Measurements from ENCODE around the gene SLC22A14. TPM values are rescaled to one million over a fixed set of nuclear protein-coding genes. Genes with fewer than 3 reads are reported as not detected.

SLC22A14 gene
- total RNA-seq, 1 donor from 2014 or later: not detected

- H3K9me3 Mint-ChIP-seq: no peaks in the 10 kb centered on the region
- DNase-seq (ENCODE audit: extremely low spot score, unreplicated experiment): no peak
- H3K4me1 Mint-ChIP-seq (ENCODE audit: unreplicated experiment): peaks cover 5% of the 10 kb centered on the region
- peaks cover 12% of the 10 kb centered on the region for H3K27me3 Mint-ChIP-seq
- no peaks in the 10 kb centered on the region for H3K36me3 Mint-ChIP-seq
- H3K27ac Mint-ChIP-seq: no peak overlapping the region
- TF ChIP-seq CTCF (conservative IDR thresholded peaks at IDR 0.05): no peak
- no peak overlapping the region for H3K4me3 Mint-ChIP-seq
Measured at GRCh38 chr3:38314112-38314763, 32.1 kb downstream of the SLC22A14 start.

- TF ChIP-seq CTCF (conservative IDR thresholded peaks at IDR 0.05): no peak
- Mint-ChIP-seq H3K4me3 (no peak overlapping the region), H3K4me1 (ENCODE audit: unreplicated experiment) (peaks cover 5% of the 10 kb centered on the region), H3K36me3 (no peaks in the 10 kb centered on the region), H3K27me3 (peaks cover 7% of the 10 kb centered on the region), H3K9me3 (no peaks in the 10 kb centered on the region), H3K27ac (no peak overlapping the region)
- DNase-seq (ENCODE audit: extremely low spot score, unreplicated experiment): no peak
Measured at GRCh38 chr3:38314764-38315487, 32.8 kb downstream of the SLC22A14 start.

- Mint-ChIP-seq H3K9me3 (no peaks in the 10 kb centered on the region), H3K27me3 (peaks cover 7% of the 10 kb centered on the region), H3K27ac (no peak overlapping the region), H3K4me1 (ENCODE audit: unreplicated experiment) (peaks cover 5% of the 10 kb centered on the region), H3K4me3 (no peak overlapping the region), H3K36me3 (no peaks in the 10 kb centered on the region)
- no peak for DNase-seq (ENCODE audit: extremely low spot score, unreplicated experiment)
- TF ChIP-seq CTCF (conservative IDR thresholded peaks at IDR 0.05): no peak
Measured at GRCh38 chr3:38315488-38316230, 33.6 kb downstream of the SLC22A14 start.

GRCh38 chr3:38316356-38317191 lies 34.5 kb downstream of the SLC22A14 start:
- peaks cover 2% of the 10 kb centered on the region for H3K27me3 Mint-ChIP-seq
- DNase-seq (ENCODE audit: extremely low spot score, unreplicated experiment): no peak
- H3K27ac Mint-ChIP-seq: no peak overlapping the region
- H3K9me3 Mint-ChIP-seq: no peaks in the 10 kb centered on the region
- TF ChIP-seq CTCF (conservative IDR thresholded peaks at IDR 0.05): no peak
- H3K4me1 Mint-ChIP-seq (ENCODE audit: unreplicated experiment): peaks cover 5% of the 10 kb centered on the region
- no peak overlapping the region for H3K4me3 Mint-ChIP-seq
- H3K36me3 Mint-ChIP-seq: no peaks in the 10 kb centered on the region

GRCh38 chr3:38317192-38317759 lies 35.2 kb downstream of the SLC22A14 start:
- no peaks in the 10 kb centered on the region for H3K36me3 Mint-ChIP-seq
- H3K4me1 Mint-ChIP-seq (ENCODE audit: unreplicated experiment): peaks cover 5% of the 10 kb centered on the region
- no peak overlapping the region for H3K4me3 Mint-ChIP-seq
- no peaks in the 10 kb centered on the region for H3K27me3 Mint-ChIP-seq
- no peak for TF ChIP-seq CTCF (conservative IDR thresholded peaks at IDR 0.05)
- H3K27ac Mint-ChIP-seq: no peak overlapping the region
- no peaks in the 10 kb centered on the region for H3K9me3 Mint-ChIP-seq
- DNase-seq (ENCODE audit: extremely low spot score, unreplicated experiment): no peak

All from type B pancreatic cell (in vitro differentiated cells).